Transverse colon (tissue), 4 donors: ENCODE measurements around the gene TPRX1.

Experiments
- CTCF ChIP-seq, 5 experiments: fragments of 200-600 bp in 3 of 5; fragments of 450-650 bp in 2 of 5; sonication (generic) in 3 of 5; IDR thresholded peaks; 1 replicate in 2 of 5; 2 replicates in 3 of 5; pipeline ENCODE4 v1.5.1; 2016 to 2017; ENCODE audit warnings: antibody characterized with exemption in 5 of 5, inconsistent platforms in 3 of 5, mild to moderate bottlenecking in 2 of 5, moderate library complexity in 1 of 5
- EP300 ChIP-seq: sonication (generic); formaldehyde crosslinking; IDR thresholded peaks from one replicate; pipeline ENCODE4 v1.6.1; 2017; ENCODE audit warnings: antibody characterized with exemption, low read depth
- POLR2A ChIP-seq: fragments of 450-650 bp; IDR thresholded peaks from one replicate; pipeline ENCODE4 v1.6.1; 2016; ENCODE audit warnings: antibody characterized with exemption, mild to moderate bottlenecking, moderate library complexity
- POLR2AphosphoS5 ChIP-seq, 3 donors: sonication (generic); formaldehyde crosslinking; IDR thresholded peaks; one replicate each; pipeline ENCODE4 v1.6.1; 2016; ENCODE audit warnings: antibody characterized with exemption in 3 of 3

- TF ChIP-seq POLR2A, result no peak
- TF ChIP-seq CTCF (IDR thresholded peaks at IDR 0.05), result no peak
- no peak for TF ChIP-seq POLR2AphosphoS5 (IDR thresholded peaks at IDR 0.05)
- no peak for TF ChIP-seq EP300
These were observed 9.8 kb downstream of the TPRX1 start for GRCh38 chr19:47794526-47794925.
